CD4-positive, CD25-positive, alpha-beta regulatory T cell (primary cell): ENCODE measurements around the gene BCR. TPM values are rescaled to one million over a fixed set of nuclear protein-coding genes. Genes with fewer than 3 reads are reported as not detected.

ENCODE experiments used
- ATAC-seq, 2 donors: fragments of 150-1000 bp; cut with Tn5 transposase; one replicate each; pipeline ENCODE4 v1.10.0; 2021; ENCODE audit warnings: low read depth in 2 of 2, moderate number of reproducible peaks in 2 of 2, moderate library complexity in 1 of 2
- DNase-seq, 3 donors: peaks; one replicate each; pipeline versions ENCODE4 v3.0.0 to v3.0.0-alpha.2; 2012 to 2022; ENCODE audit warnings: mixed read lengths in 1 of 3
- H3K27ac ChIP-seq: one replicate; pipeline ENCODE4 v1.7.0; 2013; ENCODE audit warnings: mild to moderate bottlenecking, low read length; ENCODE audit not compliant: insufficient read depth, poor library complexity, severe bottlenecking
- H3K27me3 ChIP-seq: one replicate; pipeline ENCODE4 v1.7.0; 2013; ENCODE audit warnings: low read length; ENCODE audit not compliant: control insufficient read depth, insufficient read depth
- H3K36me3 ChIP-seq: one replicate; pipeline ENCODE4 v1.7.0; 2013; ENCODE audit warnings: mild to moderate bottlenecking, low read length, moderate library complexity; ENCODE audit not compliant: control insufficient read depth, insufficient read depth
- H3K4me1 ChIP-seq: 2 replicates; pipeline ENCODE4 v1.7.0; 2013; ENCODE audit warnings: mild to moderate bottlenecking, low read length; ENCODE audit not compliant: insufficient read depth, control insufficient read depth, poor library complexity, severe bottlenecking
- H3K4me3 ChIP-seq: one replicate; pipeline ENCODE4 v1.7.0; 2013; ENCODE audit warnings: low read depth, mild to moderate bottlenecking, low read length, moderate library complexity
- H3K9me3 ChIP-seq, 2 experiments: 1 replicate in 1 of 2; 2 replicates in 1 of 2; pipeline ENCODE4 v1.7.0; 2013; ENCODE audit warnings: low read length in 2 of 2, mild to moderate bottlenecking in 1 of 2, moderate library complexity in 1 of 2; ENCODE audit not compliant: control insufficient read depth in 2 of 2
- H3K27ac Mint-ChIP-seq, 3 donors: one replicate each; pipeline ENCODE4 v1.8.0; 2020 to 2022; ENCODE audit warnings: mild to moderate bottlenecking in 3 of 3, mixed read lengths in 3 of 3, moderate library complexity in 2 of 3
- H3K27me3 Mint-ChIP-seq: one replicate; pipeline ENCODE4 v1.8.0; 2022; ENCODE audit warnings: mild to moderate bottlenecking, mixed read lengths
- H3K36me3 Mint-ChIP-seq: one replicate; pipeline ENCODE4 v1.8.0; 2020; ENCODE audit warnings: mixed read lengths
- H3K4me1 Mint-ChIP-seq, 4 donors: one replicate each; pipeline ENCODE4 v1.8.0; 2020 to 2022; ENCODE audit warnings: mixed read lengths in 4 of 4, mild to moderate bottlenecking in 1 of 4
- H3K4me3 Mint-ChIP-seq, 4 donors: one replicate each; pipeline ENCODE4 v1.8.0; 2020 to 2022; ENCODE audit warnings: mild to moderate bottlenecking in 4 of 4, mixed read lengths in 4 of 4, moderate library complexity in 3 of 4
- H3K9me3 Mint-ChIP-seq, 7 donors: one replicate each; pipeline ENCODE4 v1.8.0; 2020 to 2022; ENCODE audit warnings: mixed read lengths in 7 of 7, mild to moderate bottlenecking in 3 of 7, moderate library complexity in 2 of 7
- polyA plus RNA-seq, 4 donors: library from polyadenylated mRNA; unstranded; fragments of 300-500 nt; fragmentation: Illumina TruSeq; gene quantifications; one replicate each; pipeline ENCODE4 v1.2.3, GENCODE V29; 2021
- total RNA-seq: library from RNA; stranded (reverse); gene quantifications from one replicate; pipeline ENCODE4 v1.2.3, GENCODE V29; 2022

Gene BCR
- total and polyA plus RNA-seq, 5 donors from 2014 or later, result 2.6 to 66.3 (median 2.8) TPM

DNA sequence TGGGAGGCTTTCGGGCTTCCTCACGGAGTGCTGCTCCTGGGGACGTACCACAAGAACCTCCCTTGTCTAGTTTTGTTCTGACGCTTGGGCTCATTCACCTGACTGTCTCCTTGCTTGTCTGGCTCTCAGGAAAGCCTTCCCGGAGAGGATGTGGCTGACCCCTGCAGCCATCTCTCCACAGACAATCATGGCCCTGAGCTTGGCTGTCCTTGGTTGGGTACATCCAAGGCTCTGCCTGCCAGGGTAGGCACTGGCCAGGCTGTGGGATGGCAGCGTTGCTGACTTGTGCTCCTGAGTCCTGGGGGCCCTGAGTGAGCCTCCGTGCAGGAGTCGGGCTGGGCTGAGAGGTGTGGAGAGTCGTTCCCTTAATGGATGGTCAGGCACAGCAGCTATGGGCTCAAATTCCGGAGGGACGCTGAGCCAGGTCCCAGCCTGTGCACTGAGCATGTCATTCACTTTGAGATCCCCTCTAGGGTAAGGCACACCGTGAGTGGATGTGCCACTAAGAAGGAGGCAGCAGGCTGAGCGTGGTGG, 32.8 kb downstream of the BCR start:
- H3K36me3 Mint-ChIP-seq, result peaks cover 8% of the 10 kb centered on the region
- Histone ChIP-seq H3K27me3 (no peaks in the 10 kb centered on the region), H3K4me3 (no peak overlapping the region), H3K36me3 (no peaks in the 10 kb centered on the region), H3K9me3 (no peaks in the 10 kb centered on the region), H3K4me1 (peaks cover 30% of the 10 kb centered on the region), H3K27ac (no peak overlapping the region)
- no peak overlapping the region for H3K27ac Mint-ChIP-seq
- H3K9me3 Mint-ChIP-seq, result no peaks in the 10 kb centered on the region
- H3K4me1 Mint-ChIP-seq, result peaks cover 22 to 77% (median 49%) of the 10 kb centered on the region in 4 donors
- no peaks in the 10 kb centered on the region for H3K27me3 Mint-ChIP-seq
- no peak for ATAC-seq
- no peak overlapping the region for H3K4me3 Mint-ChIP-seq
- no peak for DNase-seq

DNA sequence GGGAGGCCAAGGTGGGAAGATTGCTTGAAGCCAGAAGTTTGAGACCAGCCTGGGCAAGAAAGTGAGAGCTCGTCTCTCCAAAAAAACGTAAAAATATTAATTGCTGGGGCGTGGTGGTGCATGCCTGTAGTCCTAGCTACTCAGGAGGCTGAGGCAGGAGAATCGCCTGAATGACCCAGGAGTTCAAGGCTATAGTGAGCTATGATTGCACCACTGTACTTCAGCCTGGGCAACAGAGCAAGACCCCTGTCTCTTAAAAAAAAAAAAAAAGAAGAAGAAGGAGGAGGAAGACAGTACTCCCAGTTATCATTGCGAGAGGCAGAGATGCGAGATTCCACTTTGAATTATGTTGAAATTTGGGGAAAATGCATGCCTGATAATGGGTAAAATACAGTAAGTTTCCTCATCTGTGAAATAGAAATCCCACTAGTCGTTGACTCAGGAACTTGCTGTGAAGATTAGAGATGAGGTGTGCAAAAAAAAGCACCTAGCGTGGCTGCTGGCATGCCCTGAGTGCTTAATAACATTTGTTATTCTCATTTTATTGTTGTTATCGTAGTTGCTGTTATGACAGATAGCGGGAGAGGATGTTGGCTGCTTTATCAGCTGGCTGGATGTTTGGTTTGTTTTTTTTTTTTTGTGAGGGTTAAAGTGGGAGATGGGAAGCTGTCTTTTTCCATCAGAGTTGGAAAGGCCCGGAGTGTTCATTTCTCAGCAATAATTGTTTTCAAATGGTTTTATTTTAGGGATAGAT, 33.4 kb downstream of the BCR start:
- Mint-ChIP-seq H3K27me3 (no peaks in the 10 kb centered on the region), H3K9me3 (no peaks in the 10 kb centered on the region), H3K4me1 (peaks cover 22 to 83% (median 54%) of the 10 kb centered on the region in 4 donors), H3K27ac (peak overlapping the region in 2 of 3 donors; percentile 17 to 78), H3K4me3 (no peak overlapping the region), H3K36me3 (peaks cover 8% of the 10 kb centered on the region)
- no peaks in the 10 kb centered on the region for H3K27me3 ChIP-seq
- peaks cover 36% of the 10 kb centered on the region for H3K4me1 ChIP-seq
- no peaks in the 10 kb centered on the region for H3K36me3 ChIP-seq
- DNase-seq (no peak), ATAC-seq (no peak)
- no peak overlapping the region for H3K27ac ChIP-seq
- H3K9me3 ChIP-seq, result no peaks in the 10 kb centered on the region
- no peak overlapping the region for H3K4me3 ChIP-seq

DNA sequence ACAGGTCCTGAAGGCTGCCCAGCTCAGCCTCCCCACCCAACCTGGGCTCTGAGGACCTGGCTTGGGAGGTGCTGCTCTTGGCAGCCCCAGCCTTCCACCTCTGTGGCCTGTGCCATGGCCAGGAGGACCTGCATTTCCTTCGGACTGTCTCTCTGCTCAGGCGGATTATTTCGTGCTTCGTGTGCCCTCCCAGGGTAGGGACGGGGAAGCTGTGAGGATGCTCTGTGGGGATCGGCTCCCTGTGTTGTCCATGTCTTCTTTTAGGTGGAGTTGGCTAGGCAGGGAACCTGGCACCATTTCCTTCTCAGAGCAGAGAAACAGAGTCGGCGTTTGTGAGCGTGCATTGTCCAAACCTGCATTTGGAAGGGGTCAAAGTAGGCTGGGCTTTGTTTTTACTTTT, 34.1 kb downstream of the BCR start:
- peaks cover 8% of the 10 kb centered on the region for H3K36me3 Mint-ChIP-seq
- H3K36me3 ChIP-seq, result no peaks in the 10 kb centered on the region
- H3K27ac ChIP-seq, result no peak overlapping the region
- no peaks in the 10 kb centered on the region for H3K9me3 Mint-ChIP-seq
- H3K9me3 ChIP-seq, result no peaks in the 10 kb centered on the region
- peaks cover 22 to 90% (median 57%) of the 10 kb centered on the region in 4 donors for H3K4me1 Mint-ChIP-seq
- H3K4me1 ChIP-seq, result peaks cover 43% of the 10 kb centered on the region
- ATAC-seq (no peak), DNase-seq (no peak)
- H3K4me3 Mint-ChIP-seq, result no peak overlapping the region
- H3K27me3 ChIP-seq, result no peaks in the 10 kb centered on the region
- H3K4me3 ChIP-seq, result no peak overlapping the region
- no peaks in the 10 kb centered on the region for H3K27me3 Mint-ChIP-seq
- peak overlapping the region in 2 of 3 donors; percentile 56 to 78 for H3K27ac Mint-ChIP-seq

DNA sequence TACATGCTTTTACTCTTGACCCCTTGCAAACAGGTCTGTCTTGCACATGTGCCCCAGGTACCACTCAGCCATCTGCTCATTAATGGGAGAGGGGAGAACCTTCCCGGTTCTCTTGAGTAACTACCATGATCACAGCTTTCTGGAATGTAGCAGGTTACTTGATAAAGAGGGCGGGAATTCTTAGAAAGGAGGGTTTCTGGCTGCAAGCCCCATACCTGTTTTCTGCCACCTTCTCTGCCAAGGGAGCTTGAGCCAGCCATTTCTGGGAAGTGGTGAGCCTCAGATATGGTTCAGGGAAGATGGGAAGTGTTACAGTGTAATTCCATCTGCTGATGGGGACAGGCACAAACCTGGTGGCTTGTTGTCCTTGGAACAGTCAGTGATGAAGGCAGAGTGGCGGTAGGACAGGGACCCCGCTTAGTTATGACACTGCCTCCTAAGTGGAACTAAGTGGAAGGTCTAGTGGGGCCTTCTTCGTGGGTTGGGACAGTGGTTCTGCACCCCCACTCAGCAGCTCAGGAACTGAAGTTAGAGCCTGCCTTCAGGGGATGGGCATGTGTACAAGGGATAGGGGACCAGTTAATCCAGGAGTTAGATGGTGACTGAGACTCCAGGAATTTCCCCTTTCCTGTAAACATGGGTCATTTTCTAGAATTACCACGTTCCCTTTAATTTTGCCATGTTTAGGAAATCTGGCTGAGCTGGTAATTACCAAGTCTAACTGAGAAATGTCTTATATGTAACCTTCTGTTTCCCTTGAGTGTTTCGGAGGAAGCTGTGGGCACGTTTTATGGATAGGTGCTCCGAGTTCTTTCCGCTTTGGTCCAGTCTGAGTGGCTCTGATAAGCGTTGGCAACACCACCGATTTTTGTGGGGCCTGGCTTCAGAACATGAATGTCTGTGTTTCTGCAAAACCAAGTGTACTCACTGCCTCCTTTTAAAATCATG, 35.3 kb downstream of the BCR start:
- Mint-ChIP-seq H3K4me3 (peak overlapping the region in 3 of 4 donors; percentile 70 to 82 (median 75)), H3K36me3 (peaks cover 8% of the 10 kb centered on the region), H3K27me3 (no peaks in the 10 kb centered on the region), H3K27ac (peak overlapping the region in 2 of 3 donors; percentile 56 to 78), H3K4me1 (peaks cover 22 to 94% (median 66%) of the 10 kb centered on the region in 4 donors), H3K9me3 (peaks cover 0 to 1% (median 0%) of the 10 kb centered on the region in 7 donors)
- H3K36me3 ChIP-seq, result no peaks in the 10 kb centered on the region
- ATAC-seq (no peak), DNase-seq (peak in 1 of 3 donors; percentile 37)
- no peaks in the 10 kb centered on the region for H3K27me3 ChIP-seq
- peak overlapping the region; percentile 45 for H3K27ac ChIP-seq
- H3K4me3 ChIP-seq, result peak overlapping the region; percentile 65
- peaks cover 55% of the 10 kb centered on the region for H3K4me1 ChIP-seq
- no peaks in the 10 kb centered on the region for H3K9me3 ChIP-seq

DNA sequence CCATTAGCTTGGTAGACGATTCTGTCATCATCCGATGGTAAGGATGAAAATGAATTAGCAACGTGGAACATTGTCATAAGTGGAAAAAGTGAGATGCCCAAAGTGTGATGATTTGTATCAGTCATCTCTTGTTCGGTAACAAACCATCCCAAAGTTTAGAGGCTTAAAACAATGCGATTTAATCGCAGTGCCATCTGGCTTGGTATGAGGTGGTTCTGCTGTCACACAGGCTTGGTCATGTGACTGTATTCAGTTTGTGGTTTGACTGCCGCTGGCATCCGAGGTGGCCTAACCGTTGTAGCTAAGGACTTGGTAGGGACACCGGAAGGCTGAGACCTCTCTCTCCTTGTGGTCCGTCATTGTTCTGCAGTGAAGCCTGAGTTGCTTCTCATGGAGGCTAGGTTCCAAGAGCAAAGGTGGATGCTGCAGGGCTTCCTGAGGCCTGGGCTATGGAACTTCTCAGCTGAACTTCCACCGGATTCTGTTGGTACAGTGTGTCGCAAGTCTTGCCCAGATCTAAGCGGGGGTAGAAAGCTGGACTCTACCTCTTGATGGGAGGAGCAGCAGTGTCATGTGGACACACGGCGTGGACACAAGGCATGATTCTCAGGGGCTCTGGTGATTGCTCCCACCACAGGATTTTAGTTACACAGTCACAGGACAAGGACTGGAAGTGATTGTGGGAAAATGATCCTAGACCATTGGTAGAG, 36.3 kb downstream of the BCR start:
- Histone ChIP-seq H3K4me3 (peak overlapping the region; percentile 65), H3K4me1 (peaks cover 65% of the 10 kb centered on the region), H3K27ac (peak overlapping the region; percentile 58), H3K27me3 (no peaks in the 10 kb centered on the region), H3K9me3 (no peaks in the 10 kb centered on the region), H3K36me3 (no peaks in the 10 kb centered on the region)
- DNase-seq, result peak; percentile 11 to 79 (median 36)
- Mint-ChIP-seq H3K27me3 (no peaks in the 10 kb centered on the region), H3K36me3 (peaks cover 4% of the 10 kb centered on the region), H3K4me1 (peaks cover 22 to 97% (median 71%) of the 10 kb centered on the region in 4 donors), H3K4me3 (peak overlapping the region; percentile 41 to 82 (median 72)), H3K27ac (peak overlapping the region in 2 of 3 donors; percentile 53 to 78), H3K9me3 (peaks cover 0 to 1% (median 0%) of the 10 kb centered on the region in 7 donors)
- peak; percentile 57 to 70 for ATAC-seq

GRCh38 chr22:23217171-23218052, 37.1 kb downstream of the BCR start:
- H3K9me3 Mint-ChIP-seq, result peaks cover 0 to 1% (median 0%) of the 10 kb centered on the region in 7 donors
- H3K27ac ChIP-seq, result peak overlapping the region; percentile 58

More at GRCh38 chr22:23217171-23218052, 37.1 kb downstream of the BCR start:
- Histone ChIP-seq H3K4me1 (peaks cover 68% of the 10 kb centered on the region), H3K9me3 (no peaks in the 10 kb centered on the region), H3K36me3 (no peaks in the 10 kb centered on the region), H3K4me3 (peak overlapping the region; percentile 65), H3K27me3 (no peaks in the 10 kb centered on the region)
- DNase-seq, result no peak
- Mint-ChIP-seq H3K36me3 (peaks cover 4% of the 10 kb centered on the region), H3K4me1 (peaks cover 22 to 99% (median 73%) of the 10 kb centered on the region in 4 donors), H3K4me3 (peak overlapping the region; percentile 70 to 82 (median 76)), H3K27me3 (no peaks in the 10 kb centered on the region), H3K27ac (peak overlapping the region in 2 of 3 donors; percentile 71 to 78)
- no peak for ATAC-seq
